ENCODE measurements around the gene INTS6. TPM values are rescaled to one million over a fixed set of nuclear protein-coding genes. Genes with fewer than 3 reads are reported as not detected.
"Not testable (repeated sequence)": the region's sequence is repeated elsewhere in the genome, so short reads cannot be mapped to it uniquely, and the experiment has no call there.

Gene INTS6
- total RNA-seq, 2 experiments from 2014 or later = 48.9 to 52.0 TPM

DNA sequence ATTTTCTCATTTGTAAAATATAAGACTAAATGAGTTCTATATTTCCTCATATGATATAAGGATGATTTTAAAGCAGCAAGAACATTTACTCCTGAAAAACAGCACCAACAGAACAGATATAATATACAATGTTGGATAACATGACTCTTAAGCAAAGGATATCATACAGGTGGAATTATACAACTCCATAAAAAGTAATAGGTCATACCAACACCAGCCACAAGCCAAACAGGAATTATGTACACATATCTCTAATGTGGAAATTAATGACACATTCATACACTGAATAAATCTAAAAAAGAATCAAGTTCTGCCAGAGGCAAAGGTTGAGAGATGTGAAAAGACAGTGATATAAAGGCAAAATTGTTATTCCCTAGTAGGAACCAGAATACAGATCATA, 25.9 kb downstream of the INTS6 start:
- Mint-ChIP-seq H3K9me3 (ENCODE audit: insufficient read depth) (no peaks in the 10 kb centered on the region), H3K27me3 (ENCODE audit: low read depth) (no peaks in the 10 kb centered on the region), H3K4me1 (ENCODE audit: low read depth) (peaks cover 25% of the 10 kb centered on the region), H3K36me3 (ENCODE audit: low read depth) (peaks cover 52% of the 10 kb centered on the region), H3K4me3 (no peak overlapping the region), H3K27ac (no peak overlapping the region)
- ChIA-PET POLR2A (no interaction called here), CTCF (no interaction called here)
- ATAC-seq (no peak), DNase-seq (no peak)

- Mint-ChIP-seq H3K4me3 (no peak overlapping the region), H3K36me3 (ENCODE audit: low read depth) (peaks cover 53% of the 10 kb centered on the region), H3K27ac (no peak overlapping the region), H3K27me3 (ENCODE audit: low read depth) (no peaks in the 10 kb centered on the region), H3K9me3 (ENCODE audit: insufficient read depth) (no peaks in the 10 kb centered on the region), H3K4me1 (ENCODE audit: low read depth) (peaks cover 32% of the 10 kb centered on the region)
- CTCF ChIA-PET = interaction anchor here (1.4 to 2.7 kb wide), 2 partner anchors 139 to 372 kb away, joined by 4 to 11 read pairs; no protein-coding TSS in a partner anchor
- POLR2A ChIA-PET = no interaction called here
- ATAC-seq = no peak
- DNase-seq = no peak
Measured at GRCh38 chr13:51425410-51426042, 27.3 kb downstream of the INTS6 start.

GRCh38 chr13:51423766-51424165, 29.1 kb downstream of the INTS6 start:
- ChIA-PET CTCF (interaction anchor here (1.4 to 2.7 kb wide), 2 partner anchors 138 to 374 kb away, joined by 4 to 11 read pairs; no protein-coding TSS in a partner anchor), POLR2A (interaction anchor here (0.6 to 0.8 kb wide), 2 partner anchors 29 to 64 kb away, joined by 3 to 5 read pairs; partner anchors contain the start of gene INTS6)
- Mint-ChIP-seq H3K4me1 (ENCODE audit: low read depth) (peaks cover 39% of the 10 kb centered on the region), H3K27me3 (ENCODE audit: low read depth) (no peaks in the 10 kb centered on the region), H3K36me3 (ENCODE audit: low read depth) (peaks cover 54% of the 10 kb centered on the region), H3K27ac (no peak overlapping the region), H3K4me3 (no peak overlapping the region), H3K9me3 (ENCODE audit: insufficient read depth) (no peaks in the 10 kb centered on the region)
- ATAC-seq = no peak
- no peak for DNase-seq

DNA sequence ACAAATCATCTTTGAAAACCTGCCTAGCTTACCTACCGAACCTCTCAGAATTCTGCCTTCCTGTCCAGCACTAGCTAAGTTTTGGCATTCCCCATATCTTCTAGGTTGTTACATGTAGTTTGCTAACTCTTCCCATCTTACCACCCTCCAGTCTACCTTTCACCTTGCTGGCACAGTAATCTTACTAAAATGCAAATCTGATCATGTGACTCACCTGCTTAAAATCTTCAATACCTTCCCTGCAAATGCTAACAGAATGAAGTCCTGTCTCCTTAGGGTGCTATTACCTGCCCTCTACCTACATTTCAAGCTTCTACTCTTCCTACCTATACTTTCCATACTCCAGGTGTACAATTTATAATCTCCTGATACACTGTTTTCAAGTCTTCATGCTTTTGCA, 30.4 kb downstream of the INTS6 start:
- DNase-seq = no peak
- CTCF ChIA-PET = interaction anchor here (1.2 to 1.3 kb wide), 3 partner anchors 8 to 11 kb away, joined by 3 to 4 read pairs (median 4); no protein-coding TSS in a partner anchor
- H3K36me3 Mint-ChIP-seq (ENCODE audit: low read depth) = peaks cover 51% of the 10 kb centered on the region
- POLR2A ChIA-PET = interaction anchor here (1.8 kb wide), 1 partner anchor 28 kb away, joined by 4 read pairs; no protein-coding TSS in a partner anchor
- no peak overlapping the region for H3K4me3 Mint-ChIP-seq
- H3K9me3 Mint-ChIP-seq (ENCODE audit: insufficient read depth) = no peaks in the 10 kb centered on the region
- H3K27ac Mint-ChIP-seq = no peak overlapping the region
- no peaks in the 10 kb centered on the region for H3K27me3 Mint-ChIP-seq (ENCODE audit: low read depth)
- peaks cover 35% of the 10 kb centered on the region for H3K4me1 Mint-ChIP-seq (ENCODE audit: low read depth)
- no peak for ATAC-seq

DNA sequence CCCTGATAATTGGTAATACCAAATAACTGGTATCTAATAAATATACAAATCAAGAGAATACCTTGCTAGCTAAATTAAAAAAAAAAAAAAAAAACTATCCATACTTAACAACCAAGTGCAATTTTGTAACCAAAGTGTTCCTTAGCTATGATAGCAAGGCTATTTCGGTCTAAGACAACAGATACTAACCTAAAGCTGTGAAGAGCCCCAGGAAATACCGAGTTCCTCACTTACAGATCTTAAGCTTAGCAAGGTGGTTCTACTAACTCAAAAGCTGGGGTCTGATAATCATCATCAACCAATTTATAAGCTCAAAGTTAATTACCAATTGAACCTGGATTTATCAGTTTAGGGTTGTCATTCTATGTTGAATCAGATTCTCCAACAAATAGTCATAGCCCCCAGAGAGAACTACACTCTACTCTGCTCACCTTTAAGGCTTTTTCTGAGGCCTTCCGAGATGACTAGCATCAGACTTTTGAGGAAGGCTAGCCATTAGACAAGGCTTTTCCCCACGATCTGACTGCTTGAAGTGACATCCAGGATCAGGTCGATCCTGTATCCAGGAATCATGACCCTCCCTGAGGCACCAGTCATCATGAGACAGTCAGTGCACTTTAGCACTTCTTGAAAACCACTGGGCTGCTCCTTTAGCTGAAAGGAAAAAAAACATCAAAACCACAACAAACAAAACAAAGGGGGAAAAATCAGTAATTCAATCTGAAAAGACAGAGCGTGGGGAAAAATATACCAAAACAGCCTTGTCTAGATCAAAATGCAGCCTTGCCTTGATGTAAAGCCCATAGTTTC, 31.9 kb downstream of the INTS6 start:
- Mint-ChIP-seq H3K27me3 (ENCODE audit: low read depth) (no peaks in the 10 kb centered on the region), H3K9me3 (ENCODE audit: insufficient read depth) (peaks cover 7% of the 10 kb centered on the region), H3K4me3 (no peak overlapping the region), H3K4me1 (ENCODE audit: low read depth) (peaks cover 38% of the 10 kb centered on the region), H3K27ac (peak overlapping the region; percentile 51), H3K36me3 (ENCODE audit: low read depth) (peaks cover 58% of the 10 kb centered on the region)
- DNase-seq (no peak), ATAC-seq (peak; percentile 47)
- CTCF ChIA-PET = interaction anchor here (0.8 to 1.4 kb wide), 5 partner anchors 8 to 394 kb away, joined by 3 to 7 read pairs (median 4); no protein-coding TSS in a partner anchor
- POLR2A ChIA-PET = no interaction called here

GRCh38 chr13:51419001-51419636, 33.7 kb downstream of the INTS6 start:
- Mint-ChIP-seq H3K27ac (no peak overlapping the region), H3K4me1 (ENCODE audit: low read depth) (peaks cover 38% of the 10 kb centered on the region), H3K9me3 (ENCODE audit: insufficient read depth) (peaks cover 11% of the 10 kb centered on the region), H3K4me3 (no peak overlapping the region), H3K27me3 (ENCODE audit: low read depth) (no peaks in the 10 kb centered on the region), H3K36me3 (ENCODE audit: low read depth) (peaks cover 65% of the 10 kb centered on the region)
- CTCF ChIA-PET = interaction anchor here (0.9 kb wide), 1 partner anchor 32 kb away, joined by 3 read pairs; no protein-coding TSS in a partner anchor
- DNase-seq (no peak), ATAC-seq (no peak)
- POLR2A ChIA-PET = no interaction called here

- Mint-ChIP-seq H3K4me3 (no peak overlapping the region), H3K9me3 (ENCODE audit: insufficient read depth) (peaks cover 11% of the 10 kb centered on the region), H3K27me3 (ENCODE audit: low read depth) (no peaks in the 10 kb centered on the region), H3K27ac (no peak overlapping the region), H3K4me1 (ENCODE audit: low read depth) (peaks cover 41% of the 10 kb centered on the region), H3K36me3 (ENCODE audit: low read depth) (peaks cover 71% of the 10 kb centered on the region)
- ChIA-PET CTCF (no interaction called here), POLR2A (no interaction called here)
- ATAC-seq = no peak
- no peak for DNase-seq
Measured at GRCh38 chr13:51417716-51418115, 35.1 kb downstream of the INTS6 start.

DNA sequence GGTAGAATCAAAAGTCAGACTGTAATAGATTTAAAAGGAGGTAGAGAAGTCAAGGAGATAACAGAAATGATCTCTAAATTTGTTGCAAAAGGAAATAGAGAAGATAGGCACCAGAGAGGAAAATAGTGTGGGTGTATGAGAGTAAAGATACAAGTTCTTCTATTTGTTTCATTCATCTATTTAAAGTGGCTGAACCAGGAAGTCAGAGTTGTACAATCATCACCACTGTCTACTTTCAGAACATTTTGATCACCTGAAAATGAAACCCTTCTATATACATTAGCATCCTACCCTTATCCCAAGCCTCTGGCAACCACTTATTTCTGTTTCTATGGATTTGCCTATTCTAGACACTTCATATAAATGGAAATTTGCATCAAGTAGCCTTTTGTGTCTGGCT, 36.7 kb downstream of the INTS6 start:
- ATAC-seq (no peak), DNase-seq (no peak)
- peaks cover 65% of the 10 kb centered on the region for H3K36me3 Mint-ChIP-seq (ENCODE audit: low read depth)
- H3K27ac Mint-ChIP-seq = no peak overlapping the region
- ChIA-PET POLR2A (no interaction called here), CTCF (no interaction called here)
- H3K27me3 Mint-ChIP-seq (ENCODE audit: low read depth) = no peaks in the 10 kb centered on the region
- H3K4me1 Mint-ChIP-seq (ENCODE audit: low read depth) = peaks cover 28% of the 10 kb centered on the region
- H3K9me3 Mint-ChIP-seq (ENCODE audit: insufficient read depth) = peaks cover 11% of the 10 kb centered on the region
- no peak overlapping the region for H3K4me3 Mint-ChIP-seq

DNA sequence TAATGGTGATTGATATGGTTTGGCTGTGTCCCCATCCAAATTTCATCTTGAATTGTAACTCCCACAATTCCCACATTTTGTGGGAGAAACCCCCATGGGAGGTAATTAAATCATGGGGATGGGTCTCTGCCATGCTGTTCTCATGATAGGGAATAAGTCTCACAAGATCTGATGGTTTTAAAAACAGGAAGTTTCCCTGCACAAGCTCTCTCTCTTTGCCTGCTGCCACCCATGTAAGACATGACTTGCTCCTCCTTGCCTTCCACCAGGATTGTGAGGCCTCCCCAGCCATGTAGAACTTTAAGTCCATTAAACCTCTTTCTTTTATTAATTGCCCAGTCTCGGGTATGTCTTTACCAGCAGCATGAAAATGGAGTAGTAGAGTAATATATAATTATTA, 37.5 kb downstream of the INTS6 start:
- DNase-seq; POLR2A ChIA-PET; CTCF ChIA-PET; H3K27me3 Mint-ChIP-seq (ENCODE audit: low read depth); ATAC-seq; H3K4me3 Mint-ChIP-seq; H3K27ac Mint-ChIP-seq: not testable (repeated sequence)
- Mint-ChIP-seq H3K9me3 (ENCODE audit: insufficient read depth) (peaks cover 11% of the 10 kb centered on the region), H3K36me3 (ENCODE audit: low read depth) (peaks cover 63% of the 10 kb centered on the region), H3K4me1 (ENCODE audit: low read depth) (peaks cover 24% of the 10 kb centered on the region)

GRCh38 chr13:51412431-51412830, 40.4 kb downstream of the INTS6 start:
- DNase-seq = no peak
- H3K36me3 Mint-ChIP-seq (ENCODE audit: low read depth) = peaks cover 55% of the 10 kb centered on the region
- no peak overlapping the region for H3K4me3 Mint-ChIP-seq
- peaks cover 11% of the 10 kb centered on the region for H3K9me3 Mint-ChIP-seq (ENCODE audit: insufficient read depth)
- H3K27ac Mint-ChIP-seq = no peak overlapping the region
- H3K4me1 Mint-ChIP-seq (ENCODE audit: low read depth) = peaks cover 17% of the 10 kb centered on the region
- POLR2A ChIA-PET = no interaction called here
- no peak for ATAC-seq
- H3K27me3 Mint-ChIP-seq (ENCODE audit: low read depth) = no peaks in the 10 kb centered on the region
- CTCF ChIA-PET = interaction anchor here (1.4 kb wide), 1 partner anchor 287 kb away, joined by 3 read pairs; no protein-coding TSS in a partner anchor

DNA sequence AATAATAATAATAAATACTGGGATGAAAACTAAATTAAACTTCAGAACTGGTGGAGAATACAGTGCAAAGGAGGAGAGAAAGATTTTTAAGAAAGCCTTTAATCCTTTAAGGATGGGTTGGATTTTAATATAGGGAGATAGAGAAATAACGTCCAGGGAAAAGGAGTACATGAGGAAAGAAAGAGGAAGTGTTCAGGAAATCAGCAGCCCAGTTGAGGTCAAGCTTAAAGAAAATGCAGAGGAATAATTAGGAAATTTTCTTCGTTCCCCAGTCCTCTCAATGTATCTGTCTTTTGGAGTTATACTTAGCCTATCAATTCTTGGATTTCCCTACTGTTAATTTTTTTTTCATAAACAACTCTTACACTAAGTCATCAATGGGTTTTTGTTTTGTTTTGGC, 47.7 kb downstream of the INTS6 start:
- ATAC-seq = no peak
- Mint-ChIP-seq H3K4me1 (ENCODE audit: low read depth) (peaks cover 5% of the 10 kb centered on the region), H3K27me3 (ENCODE audit: low read depth) (no peaks in the 10 kb centered on the region), H3K4me3 (no peak overlapping the region), H3K36me3 (ENCODE audit: low read depth) (peaks cover 42% of the 10 kb centered on the region), H3K27ac (no peak overlapping the region), H3K9me3 (ENCODE audit: insufficient read depth) (no peaks in the 10 kb centered on the region)
- ChIA-PET POLR2A (no interaction called here), CTCF (interaction anchor here (0.6 to 0.9 kb wide), 3 partner anchors 27 to 1335 kb away, joined by 3 to 5 read pairs (median 3); no protein-coding TSS in a partner anchor)
- no peak for DNase-seq
